Activated CD8-positive, alpha-beta memory T cell treated with anti-CD3 and anti-CD28 coated beads, Interleukin-2, amount 50 U/mL, for 24 hours (primary cell): Measurements from ENCODE around the gene PDCD11.
"Not testable (repeated sequence)": the region's sequence is repeated elsewhere in the genome, so short reads cannot be mapped to it uniquely, and the experiment has no call there.

Experiments
- DNase-seq: peaks from one replicate; pipeline ENCODE4 v3.0.0-alpha.2; 2020; ENCODE audit errors: extremely low read depth

PDCD11 gene

GRCh38 chr10:103476046-103476768 is 79.8 kb downstream of the PDCD11 start:
- DNase-seq, result no peak

GRCh38 chr10:103478671-103479070 is 82.2 kb downstream of the PDCD11 start:
- no peak for DNase-seq

DNA sequence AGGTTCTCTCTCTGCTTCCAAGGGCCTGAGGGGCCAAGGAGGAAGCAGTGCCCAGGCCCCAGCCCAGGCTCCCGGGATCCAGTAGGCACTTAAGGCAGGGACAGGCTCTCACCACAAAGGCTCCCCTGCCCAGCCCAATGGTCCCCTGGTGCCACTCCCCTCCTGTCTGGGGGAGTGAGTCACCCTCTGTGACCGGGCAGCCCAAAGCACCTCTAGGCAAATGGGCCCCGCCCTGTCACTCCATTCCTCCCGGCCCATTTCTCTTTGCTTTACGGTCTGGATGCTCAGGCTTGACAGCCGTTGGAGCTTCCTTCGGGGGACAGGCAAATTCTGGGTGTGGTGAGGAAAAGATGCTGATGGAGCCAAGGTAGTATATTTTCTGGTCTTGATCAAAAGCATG is 82.7 kb downstream of the PDCD11 start, which contains the start of gene CALHM3:
Gene CALHM3, minus strand, starts transcription at position 106 of the 400 bp plus-strand sequence. CDS start 208 bp downstream, outside the sequence.
- no peak for DNase-seq

- DNase-seq, result no peak
Observed at GRCh38 chr10:103480521-103480920, 84.1 kb downstream of the PDCD11 start.

GRCh38 chr10:103481974-103482531 is 85.6 kb downstream of the PDCD11 start:
- DNase-seq, result no peak

- not testable (repeated sequence) for DNase-seq
Observed at GRCh38 chr10:103486635-103487409, 90.4 kb downstream of the PDCD11 start.

DNA sequence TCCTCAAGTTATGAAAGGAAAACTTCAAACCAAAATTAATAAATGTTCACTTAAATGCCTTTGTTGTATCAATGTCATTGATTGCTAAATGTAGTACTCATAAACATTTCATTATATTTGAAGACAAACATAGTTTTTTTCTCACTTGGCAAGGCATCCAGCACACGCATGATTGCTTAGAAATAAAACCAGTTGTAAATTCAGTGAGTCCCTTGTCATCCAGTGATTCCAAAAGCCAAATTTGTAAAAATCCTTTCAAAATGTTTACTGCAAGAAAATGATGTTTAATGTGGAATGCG is 90.9 kb downstream of the PDCD11 start:
- no peak for DNase-seq

DNA sequence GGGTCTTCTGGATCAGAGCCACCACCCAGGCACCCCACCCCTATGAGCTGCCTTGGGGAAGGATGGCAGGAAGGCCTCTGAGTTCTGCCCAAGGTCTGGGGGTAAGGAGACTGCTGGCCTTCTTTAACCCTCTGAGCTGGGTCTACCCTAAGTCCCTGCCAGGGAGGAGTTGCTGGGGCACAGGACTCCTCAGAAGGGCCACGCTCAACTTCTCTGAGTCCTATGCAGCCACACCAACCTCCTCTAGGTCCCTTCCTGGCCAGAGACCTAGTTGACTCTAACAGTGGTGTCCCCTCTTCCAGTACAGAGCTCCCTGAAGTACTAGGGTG is 94.5 kb downstream of the PDCD11 start:
- DNase-seq, result no peak

DNA sequence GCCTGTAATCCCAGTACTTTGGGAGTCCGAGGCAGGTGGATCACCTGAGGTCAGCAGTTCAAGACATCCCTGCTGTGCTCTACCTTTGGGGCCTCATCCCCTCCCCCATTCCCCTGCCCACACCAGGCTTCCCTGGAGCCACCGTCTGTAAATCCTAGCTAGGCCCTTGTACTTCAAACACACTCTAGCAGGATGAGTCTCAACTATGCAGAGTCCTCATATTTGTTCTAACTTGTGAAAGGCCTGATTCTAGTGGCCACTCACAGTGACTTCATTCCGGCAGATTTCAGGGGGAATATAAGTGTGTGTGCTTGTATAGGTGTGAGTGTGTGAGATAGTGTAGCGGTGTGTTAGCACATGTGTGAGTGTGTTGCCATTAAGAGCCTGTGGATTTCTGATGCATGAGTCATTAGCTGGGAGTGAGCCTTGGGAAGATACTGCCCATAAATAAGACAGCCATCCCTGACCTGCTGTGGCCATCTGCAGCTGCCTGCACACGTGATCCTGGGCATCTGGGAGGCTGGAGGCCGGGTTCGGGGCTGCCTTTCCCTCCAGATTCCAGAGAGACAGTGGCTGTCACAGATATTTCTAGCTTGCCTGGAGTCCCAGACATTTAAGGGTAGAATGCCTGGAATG is 95.4 kb downstream of the PDCD11 start:
- no peak for DNase-seq

GRCh38 chr10:103492655-103493261 is 96.3 kb downstream of the PDCD11 start:
- DNase-seq, result no peak

DNA sequence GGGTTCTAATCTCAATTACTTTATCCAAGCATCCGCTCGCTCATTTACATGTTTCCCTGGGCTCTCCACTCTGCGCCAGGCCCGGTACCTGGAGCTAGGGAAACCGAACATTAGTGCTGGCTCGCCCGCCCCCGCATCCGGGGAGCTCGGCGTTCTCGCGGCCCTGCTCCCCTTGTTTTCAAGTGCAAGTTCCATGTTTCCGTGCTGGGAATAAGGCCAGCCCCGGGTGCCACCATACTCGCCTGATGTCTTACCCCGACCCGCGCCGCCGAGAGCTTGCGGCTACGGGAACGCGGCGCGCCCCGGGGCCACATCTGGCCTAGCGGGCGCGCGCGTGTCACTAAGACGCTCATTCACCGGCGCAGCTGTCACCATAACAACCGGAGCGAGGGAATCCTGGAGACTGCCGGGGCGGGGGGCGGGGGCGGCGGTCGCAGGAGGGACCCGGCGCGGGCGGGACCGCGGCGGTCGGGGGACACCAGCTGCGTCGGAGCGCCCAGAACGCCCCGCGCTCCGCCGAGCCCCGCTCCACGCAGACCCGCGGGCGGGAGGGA is 97.0 kb downstream of the PDCD11 start, which contains the start of gene NEURL1:
Gene NEURL1, plus strand, starts transcription at position 344 of the 554 bp plus-strand sequence. CDS start 683 bp downstream, outside the sequence.
- no peak for DNase-seq

DNA sequence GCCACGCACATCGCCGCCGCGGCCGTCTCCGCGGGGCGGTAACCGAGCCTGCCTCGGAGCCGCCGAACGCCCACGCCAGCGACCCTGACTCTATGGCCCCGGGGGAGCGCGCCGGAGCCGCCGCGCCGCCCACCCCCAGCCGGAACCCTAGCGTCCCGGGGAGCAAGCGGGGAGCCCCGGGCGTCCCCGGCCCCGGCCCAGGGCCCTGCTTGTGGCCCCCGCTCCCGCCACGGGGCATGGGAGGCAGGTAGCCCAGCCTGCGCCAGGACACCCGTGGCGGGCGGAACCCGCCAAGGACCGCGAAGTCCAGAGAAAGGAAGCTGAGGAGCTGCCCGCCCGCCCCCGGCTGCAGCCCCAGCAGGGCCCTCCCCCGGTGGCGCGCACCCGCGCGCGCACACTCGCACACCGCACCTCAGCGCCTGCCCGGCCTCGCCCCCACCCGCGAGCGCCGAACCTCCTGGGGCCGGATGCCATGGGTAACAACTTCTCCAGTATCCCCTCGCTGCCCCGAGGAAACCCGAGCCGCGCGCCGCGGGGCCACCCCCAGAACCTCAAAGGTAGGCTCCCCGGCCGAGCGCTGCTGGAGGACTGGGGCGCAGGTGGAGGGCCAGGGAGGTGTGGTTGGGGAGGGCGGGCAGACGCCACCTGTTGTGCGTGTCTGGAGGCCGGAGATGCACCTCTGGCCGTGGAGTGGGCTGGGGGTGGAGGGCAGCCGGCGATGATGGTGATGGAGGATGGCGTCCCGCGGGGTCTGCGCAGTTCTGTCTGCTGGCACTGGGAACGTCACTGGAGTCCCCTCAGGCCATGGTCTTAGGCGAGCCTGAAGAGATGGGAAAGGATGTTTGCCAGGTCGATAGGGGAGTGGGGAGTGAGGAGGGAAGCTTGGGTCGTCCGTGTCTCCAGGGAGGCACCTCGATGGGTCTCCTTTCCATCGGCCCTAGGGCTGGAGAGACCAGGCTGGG is 97.8 kb downstream of the PDCD11 start:
- DNase-seq, result no peak

- DNase-seq, result no peak
Observed at GRCh38 chr10:103495321-103495720, 98.9 kb downstream of the PDCD11 start.
